GM12878 (cell line): ENCODE results near the gene LIN28B. TPM values are rescaled to one million over a fixed set of nuclear protein-coding genes. Genes with fewer than 3 reads are reported as not detected.

Experiments
- ATAC-seq: fragments of 200-7000 bp; cut with Tn5 transposase; 3 replicates; pipeline ENCODE4 v1.9.1; 2020; ENCODE audit warnings: mild to moderate bottlenecking, moderate library complexity
- BruUV-seq: library from RNA; stranded (reverse); fragments of 400-500 nt; replicated peaks from 2 replicates; lab custom pipeline; 2021; lab: Mats Ljungman, UMichigan
- CTCF ChIA-PET: fragments of 300-600 bp; sonication (Branson Sonifier 250); formaldehyde crosslinking; extraction: SDS; loops from one replicate; lab custom pipeline; 2021; ENCODE audit warnings: inconsistent platforms; lab: Yijun Ruan, JAX
- POLR2A ChIA-PET: fragments of 350-600 bp; formaldehyde crosslinking; extraction: SDS; loops from one replicate; lab custom pipeline; 2021; ENCODE audit warnings: inconsistent platforms; lab: Charles Lee
- RAD21 ChIA-PET: fragments of 300-600 bp; sonication (Branson Sonifier 250); formaldehyde crosslinking; loops from one replicate; lab custom pipeline; 2023; ENCODE audit warnings: antibody characterized with exemption; ENCODE audit not compliant: unreplicated experiment; lab: Charles Lee
- SMC1A ChIA-PET: fragments of 300-600 bp; sonication (Branson Sonifier 250); formaldehyde crosslinking; loops from one replicate; lab custom pipeline; 2023; ENCODE audit not compliant: unreplicated experiment, uncharacterized antibody; lab: Charles Lee
- DNase-seq: peaks from one replicate; pipeline ENCODE4 v3.0.0-alpha.2; 2011; ENCODE audit warnings: low read depth, low spot score
- FAIRE-seq: peaks from 3 replicates; lab custom pipeline; 2011; peaks lifted over from hg19 to GRCh38; lab: Jason Lieb, UNC
- H2AFZ ChIP-seq: 2 replicates; pipeline ENCODE4 v1.6.0; 2011; ENCODE audit warnings: low read depth, low read length, control low read depth; ENCODE audit not compliant: control insufficient read depth
- H3K27ac ChIP-seq: 2 replicates; pipeline ENCODE4 v1.5.1; 2011; ENCODE audit warnings: control low read depth; ENCODE audit not compliant: control insufficient read depth, insufficient read depth
- H3K27me3 ChIP-seq, 2 experiments: replicated peaks in 1 of 2; 2 replicates each; pipeline versions ENCODE4 v1.6.0 to v1.6.1; 2011; ENCODE audit warnings: low read length in 1 of 2; ENCODE audit not compliant: control insufficient read depth in 2 of 2, insufficient read depth in 2 of 2
- H3K36me3 ChIP-seq, 2 experiments: 2 replicates each; pipeline ENCODE4 v1.5.1; 2011; ENCODE audit warnings: low read length in 1 of 2; ENCODE audit not compliant: control insufficient read depth in 2 of 2, insufficient read depth in 2 of 2
- H3K4me1 ChIP-seq: 2 replicates; pipeline ENCODE4 v1.6.1; 2011; ENCODE audit warnings: mild to moderate bottlenecking, low read length, moderate library complexity, mixed read lengths; ENCODE audit not compliant: control insufficient read depth, insufficient read depth
- H3K4me2 ChIP-seq: 2 replicates; pipeline ENCODE4 v1.6.0; 2011; ENCODE audit warnings: control low read depth; ENCODE audit not compliant: control insufficient read depth, insufficient read depth
- H3K4me3 ChIP-seq: fragments of 200-600 bp; sonication (generic); 2 replicates; pipeline ENCODE4 v1.5.1; 2016
- H3K79me2 ChIP-seq: 2 replicates; pipeline ENCODE4 v1.6.0; 2011; ENCODE audit warnings: low read length; ENCODE audit not compliant: control insufficient read depth, insufficient read depth
- H3K9ac ChIP-seq: 2 replicates; pipeline ENCODE4 v1.8.0; 2011; ENCODE audit warnings: low read length, control low read depth, mixed read lengths; ENCODE audit not compliant: control insufficient read depth, insufficient read depth
- H3K9me3 ChIP-seq: replicated peaks from 3 replicates; pipeline ENCODE4 v1.5.1; 2011; ENCODE audit warnings: mild to moderate bottlenecking, low read length; ENCODE audit not compliant: control insufficient read depth, insufficient read depth
- H4K20me1 ChIP-seq: 2 replicates; pipeline ENCODE4 v1.6.0; 2011; ENCODE audit not compliant: control insufficient read depth, insufficient read depth
- ATF7 ChIP-seq: fragments of 450-650 bp; IDR thresholded peaks from 2 replicates; pipeline ENCODE4 v1.6.1; 2016; ENCODE audit warnings: low read depth, mild to moderate bottlenecking
- HDGF ChIP-seq: fragments of 450-650 bp; IDR thresholded peaks from 2 replicates; pipeline ENCODE4 v1.6.1; 2016; ENCODE audit warnings: antibody characterized with exemption
- NFYA ChIP-seq: IDR thresholded peaks from 2 replicates; pipeline ENCODE4 v1.6.1; 2011; ENCODE audit warnings: low read depth, mild to moderate bottlenecking, low read length, improper control_type of control experiment, borderline replicate concordance
- NFYB ChIP-seq: IDR thresholded peaks from 2 replicates; pipeline ENCODE4 v1.6.1; 2011; ENCODE audit warnings: low read depth, mild to moderate bottlenecking, low read length, improper control_type of control experiment, moderate library complexity; ENCODE audit not compliant: insufficient read depth
- PAX5 ChIP-seq: IDR thresholded peaks from 2 replicates; pipeline ENCODE4 v1.6.1; 2011; ENCODE audit warnings: low read depth, low read length, borderline replicate concordance
- RAD21 ChIP-seq: IDR thresholded peaks from 2 replicates; pipeline ENCODE4 v1.6.1; 2011; ENCODE audit warnings: mild to moderate bottlenecking, low read depth, low read length, moderate library complexity; ENCODE audit not compliant: insufficient read depth
- SIN3A ChIP-seq: IDR thresholded peaks from 2 replicates; pipeline ENCODE4 v1.6.1; 2012; ENCODE audit warnings: low read depth, low read length, improper control_type of control experiment
- SMAD1 ChIP-seq: fragments of 450-650 bp; IDR thresholded peaks from 2 replicates; pipeline ENCODE4 v1.6.1; 2018; ENCODE audit warnings: mild to moderate bottlenecking, low read depth; ENCODE audit not compliant: partially characterized antibody
- SMARCA5 ChIP-seq: fragments of 450-650 bp; IDR thresholded peaks from 2 replicates; pipeline ENCODE4 v1.6.1; 2017; ENCODE audit warnings: mild to moderate bottlenecking
- ZNF207 ChIP-seq: fragments of 450-650 bp; IDR thresholded peaks from 2 replicates; pipeline ENCODE4 v1.6.1; 2014; ENCODE audit warnings: antibody characterized with exemption, mild to moderate bottlenecking, borderline replicate concordance
- WGBS: methylation state at CpG from one replicate; pipeline ENCODE4 v1.1.6; 2016; ENCODE audit warnings: low lambda C conversion rate; ENCODE audit not compliant: insufficient replicate concordance, insufficient coverage; ENCODE audit errors: missing lambda C conversion rate; 5-methylcytosine and 5-hydroxymethylcytosine counted together
- in situ Hi-C: fragments of 300-500 bp; cut with MboI; formaldehyde crosslinking; loops from 9 replicates; pipeline ENCODE4 v1.14.3; 2018; ENCODE audit warnings: mixed read lengths
- intact Hi-C: fragments of 100-400 bp; cut with micrococcal nuclease; formaldehyde crosslinking; loops from one replicate; pipeline ENCODE4 v1.14.2; 2022; ENCODE audit not compliant: unreplicated experiment
- polyA plus RNA-seq, 11 experiments: library from polyadenylated mRNA; depleted of rRNA in 4 of 11; unstranded in 6 of 11; stranded (reverse) in 5 of 11; fragments of >200 nt; fragmentation: Nextera tagmentation in 4 of 11; fragmentation: Illumina TruSeq in 1 of 11; extraction: Ambion mirVana in 4 of 11; extraction: Trizol in 1 of 11; gene quantifications; 1 replicate in 1 of 11; 2 replicates in 10 of 11; pipeline versions ENCODE4 v1.2.1 to v1.2.3, GENCODE V29; 2011 to 2016; ENCODE audit warnings: inconsistent platforms in 2 of 11, missing spikeins in 2 of 11, low read depth in 1 of 11
- total RNA-seq, 4 experiments: library from RNA; depleted of rRNA in 3 of 4; stranded (reverse); fragments of >200 nt in 3 of 4; fragmentation: Illumina TruSeq in 1 of 4; extraction: Trizol in 1 of 4; gene quantifications; 2 replicates each; pipeline versions ENCODE4 v1.2.1 to v1.2.3, GENCODE V29; 2013 to 2021
- TF ChIP-seq, protein P1 (sequence below): fragments of 450-650 bp; IDR thresholded peaks from 2 replicates; pipeline ENCODE4 v1.6.1; 2018; ENCODE audit warnings: mild to moderate bottlenecking, low read depth, moderate library complexity; ENCODE audit not compliant: partially characterized antibody

Gene LIN28B
- total and polyA plus RNA-seq, 10 of the 15 experiments (the other 5 are each of a cell fraction or from before 2014, with no cell fraction given) = 0.01 to 2.4 (median 0.09) TPM; not detected in 6

DNA sequence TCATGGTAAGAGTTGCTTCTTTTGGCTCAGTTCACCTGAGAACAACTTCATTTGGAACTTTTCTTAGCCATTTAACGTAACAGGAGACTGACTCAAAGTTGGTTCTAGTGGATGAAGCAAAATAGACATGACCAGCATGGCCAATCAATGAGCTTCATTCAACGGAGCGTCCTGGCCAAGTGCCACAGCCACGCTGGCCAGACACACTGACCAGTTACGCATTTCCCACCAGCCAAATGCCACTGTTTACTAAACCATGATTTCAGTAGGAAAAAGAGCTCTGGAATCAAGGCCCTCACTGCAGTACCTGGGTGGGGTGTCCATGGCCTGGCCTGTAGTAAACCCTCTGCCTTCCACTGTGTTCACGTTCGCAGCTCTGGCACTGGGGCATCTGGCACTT lies 142.5 kb downstream of the LIN28B start:
- no peak overlapping the region for H3K4me2 ChIP-seq
- H3K36me3 ChIP-seq = no peaks in the 10 kb centered on the region
- H3K27me3 ChIP-seq = no peaks in the 10 kb centered on the region; a peak in 1 of 4 replicates
- H3K4me3 ChIP-seq = no peak overlapping the region
- H3K9me3 ChIP-seq = no peaks in the 10 kb centered on the region
- TF ChIP-seq NFYA = no peak
- ATAC-seq = no peak
- SMC1A ChIA-PET = interaction anchor here (1.3 kb wide), 2 partner anchors 11 to 22 kb away, joined by 4 read pairs; no protein-coding TSS in a partner anchor
- CTCF ChIA-PET = interaction anchor here (0.7 to 2.1 kb wide), 3 partner anchors 11 to 22 kb away, joined by 4 to 10 read pairs (median 4); no protein-coding TSS in a partner anchor
- no peak overlapping the region for H3K9ac ChIP-seq
- BruUV-seq = no TSS peak
- RAD21 ChIA-PET = no interaction called here
- intact Hi-C loops (no loop called here), in situ Hi-C loops (loop anchor here (25.0 kb wide), 1 partner anchor 1188 kb away; no protein-coding TSS in a partner anchor)
- POLR2A ChIA-PET = no interaction called here
- no peak overlapping the region for H3K27ac ChIP-seq
- WGBS = 61% methylated on average over 7 of the region's 7 CpGs
- H3K4me1 ChIP-seq = no peaks in the 10 kb centered on the region
- no peak for DNase-seq
- no peaks in the 10 kb centered on the region for H4K20me1 ChIP-seq
- H2AFZ ChIP-seq = no peak overlapping the region
- H3K79me2 ChIP-seq = no peaks in the 10 kb centered on the region
- no peak for FAIRE-seq

DNA sequence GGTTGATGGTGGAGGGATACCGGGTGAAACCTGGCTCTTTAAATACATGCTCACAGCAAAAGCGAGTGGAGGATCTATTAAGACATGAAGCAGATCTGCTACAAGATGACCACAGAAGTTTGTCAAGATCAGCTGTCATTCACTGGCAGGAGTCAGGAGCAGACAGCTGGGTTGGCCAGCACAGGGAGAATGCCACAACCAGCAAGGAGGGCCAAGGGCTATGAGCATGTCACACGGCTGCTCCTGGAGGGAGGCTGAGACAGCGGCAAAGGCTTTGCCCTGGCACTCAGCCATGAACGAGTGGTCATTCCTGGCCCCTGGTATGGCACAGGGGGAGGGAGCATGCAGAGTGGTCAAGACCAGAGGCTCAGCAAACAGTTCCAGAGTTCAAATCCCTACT lies 145.3 kb downstream of the LIN28B start:
- H3K79me2 ChIP-seq = no peaks in the 10 kb centered on the region
- ATAC-seq (no peak), DNase-seq (no peak)
- no peaks in the 10 kb centered on the region for H4K20me1 ChIP-seq
- ChIA-PET POLR2A (no interaction called here), CTCF (no interaction called here), SMC1A (no interaction called here), RAD21 (no interaction called here)
- no peaks in the 10 kb centered on the region; a peak in 1 of 4 replicates for H3K27me3 ChIP-seq
- WGBS = 59% methylated on average over 5 of the region's 5 CpGs
- no peak overlapping the region for H3K27ac ChIP-seq
- no peak overlapping the region for H3K4me2 ChIP-seq
- TF ChIP-seq, protein P1, sequence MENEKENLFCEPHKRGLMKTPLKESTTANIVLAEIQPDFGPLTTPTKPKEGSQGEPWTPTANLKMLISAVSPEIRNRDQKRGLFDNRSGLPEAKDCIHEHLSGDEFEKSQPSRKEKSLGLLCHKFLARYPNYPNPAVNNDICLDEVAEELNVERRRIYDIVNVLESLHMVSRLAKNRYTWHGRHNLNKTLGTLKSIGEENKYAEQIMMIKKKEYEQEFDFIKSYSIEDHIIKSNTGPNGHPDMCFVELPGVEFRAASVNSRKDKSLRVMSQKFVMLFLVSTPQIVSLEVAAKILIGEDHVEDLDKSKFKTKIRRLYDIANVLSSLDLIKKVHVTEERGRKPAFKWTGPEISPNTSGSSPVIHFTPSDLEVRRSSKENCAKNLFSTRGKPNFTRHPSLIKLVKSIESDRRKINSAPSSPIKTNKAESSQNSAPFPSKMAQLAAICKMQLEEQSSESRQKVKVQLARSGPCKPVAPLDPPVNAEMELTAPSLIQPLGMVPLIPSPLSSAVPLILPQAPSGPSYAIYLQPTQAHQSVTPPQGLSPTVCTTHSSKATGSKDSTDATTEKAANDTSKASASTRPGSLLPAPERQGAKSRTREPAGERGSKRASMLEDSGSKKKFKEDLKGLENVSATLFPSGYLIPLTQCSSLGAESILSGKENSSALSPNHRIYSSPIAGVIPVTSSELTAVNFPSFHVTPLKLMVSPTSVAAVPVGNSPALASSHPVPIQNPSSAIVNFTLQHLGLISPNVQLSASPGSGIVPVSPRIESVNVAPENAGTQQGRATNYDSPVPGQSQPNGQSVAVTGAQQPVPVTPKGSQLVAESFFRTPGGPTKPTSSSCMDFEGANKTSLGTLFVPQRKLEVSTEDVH = no peak
- TF ChIP-seq NFYB = no peak
- no peak for TF ChIP-seq PAX5
- no peak for TF ChIP-seq HDGF
- no peak for TF ChIP-seq SMAD1
- no peak for TF ChIP-seq ATF7
- no peak for TF ChIP-seq ZNF207
- no peak for TF ChIP-seq RAD21
- TF ChIP-seq SIN3A = no peak
- no peak for TF ChIP-seq SMARCA5
- TF ChIP-seq, all 136 proteins: peak for 0
- Histone ChIP-seq H3K4me1 (no peaks in the 10 kb centered on the region), H2AFZ (no peak overlapping the region), H3K9me3 (no peaks in the 10 kb centered on the region), H3K36me3 (no peaks in the 10 kb centered on the region), H3K4me3 (no peak overlapping the region), H3K9ac (no peak overlapping the region)
- BruUV-seq = no TSS peak
- intact Hi-C loops (no loop called here), in situ Hi-C loops (no loop called here)
- no peak for FAIRE-seq
